ENCODE measurements around the gene ITGBL1.

The ITGBL1 gene

DNA sequence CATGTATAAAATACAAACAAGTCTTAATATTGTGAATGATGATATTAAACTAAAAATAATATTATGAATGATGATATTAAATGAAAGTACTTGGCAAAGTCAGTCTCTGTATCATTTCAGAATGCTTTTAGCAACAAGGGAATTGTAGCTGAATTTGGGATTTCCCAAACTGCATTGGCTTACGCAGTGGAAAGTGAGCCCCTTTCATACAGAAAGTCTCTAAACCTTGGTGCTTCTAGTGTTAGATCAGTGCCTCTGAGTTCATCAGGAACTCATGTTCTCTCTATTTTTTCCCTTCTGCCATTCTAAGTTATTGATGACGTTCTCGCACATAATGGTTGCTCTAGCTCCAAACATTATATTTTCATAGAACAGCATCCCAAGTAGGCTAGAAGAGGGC, 300.0 kb downstream of the ITGBL1 start:
- DNase-seq (ENCODE audit: low spot score): no peak

GRCh38 chr13:101755228-101755887, 302.9 kb downstream of the ITGBL1 start:
- DNase-seq (ENCODE audit: low spot score): no peak

- peak; percentile 39 for DNase-seq (ENCODE audit: low spot score)
Observed at GRCh38 chr13:101757446-101758039, 305.1 kb downstream of the ITGBL1 start.

- DNase-seq (ENCODE audit: low spot score): no peak
Observed at GRCh38 chr13:101763191-101763590, 310.7 kb downstream of the ITGBL1 start.
